ENCODE measurements around the gene ADAMTS19.

DNA sequence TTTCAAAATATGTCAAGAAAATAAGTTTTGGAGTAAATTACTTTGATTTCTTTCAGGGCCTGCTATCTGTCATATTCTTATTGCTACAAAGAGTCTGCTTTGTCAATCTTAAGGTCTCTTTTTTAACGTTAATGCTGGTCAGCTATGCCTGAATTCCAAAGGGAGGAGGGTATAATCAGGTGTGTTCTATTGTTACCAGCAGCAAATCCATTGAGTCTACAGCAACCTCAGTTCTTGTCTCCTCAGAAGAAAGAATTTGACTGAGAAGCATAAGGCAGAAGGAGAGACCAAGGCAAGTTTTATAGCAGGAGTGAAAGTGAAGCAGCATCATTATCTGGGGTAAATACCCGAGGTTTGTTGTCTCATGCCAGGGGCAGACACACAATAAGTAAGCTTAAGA lies 264.1 kb downstream of the ADAMTS19 start:
- TF ChIP-seq NFIC (IDR thresholded peaks at IDR 0.05) (no peak), REST (IDR thresholded peaks at IDR 0.05; ENCODE audit: low read depth) (no peak), TAF1 (IDR thresholded peaks at IDR 0.05; ENCODE audit: low read depth) (no peak), RAD21 (IDR thresholded peaks at IDR 0.05; ENCODE audit: low read depth) (no peak), FOXM1 (IDR thresholded peaks at IDR 0.05; ENCODE audit: borderline replicate concordance, low read depth) (no peak), TEAD4 (IDR thresholded peaks at IDR 0.05) (no peak), EP300 (IDR thresholded peaks at IDR 0.05; ENCODE audit: borderline replicate concordance) (no peak), ZBTB7A (IDR thresholded peaks at IDR 0.05; ENCODE audit: low read depth) (no peak), CEBPB (IDR thresholded peaks at IDR 0.05) (no peak), YY1 (IDR thresholded peaks at IDR 0.05; ENCODE audit: low read depth) (no peak), CREB1 (IDR thresholded peaks at IDR 0.05; ENCODE audit: low read depth) (no peak), TCF12 (IDR thresholded peaks at IDR 0.05; ENCODE audit: low read depth) (no peak)
- TF ChIP-seq, protein P1, sequence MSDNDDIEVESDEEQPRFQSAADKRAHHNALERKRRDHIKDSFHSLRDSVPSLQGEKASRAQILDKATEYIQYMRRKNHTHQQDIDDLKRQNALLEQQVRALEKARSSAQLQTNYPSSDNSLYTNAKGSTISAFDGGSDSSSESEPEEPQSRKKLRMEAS (IDR thresholded peaks at IDR 0.05) = no peak
- TF ChIP-seq, protein P2, sequence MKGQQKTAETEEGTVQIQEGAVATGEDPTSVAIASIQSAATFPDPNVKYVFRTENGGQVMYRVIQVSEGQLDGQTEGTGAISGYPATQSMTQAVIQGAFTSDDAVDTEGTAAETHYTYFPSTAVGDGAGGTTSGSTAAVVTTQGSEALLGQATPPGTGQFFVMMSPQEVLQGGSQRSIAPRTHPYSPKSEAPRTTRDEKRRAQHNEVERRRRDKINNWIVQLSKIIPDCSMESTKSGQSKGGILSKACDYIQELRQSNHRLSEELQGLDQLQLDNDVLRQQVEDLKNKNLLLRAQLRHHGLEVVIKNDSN (IDR thresholded peaks at IDR 0.05) = no peak
